SK-N-DZ (cell line): ENCODE data around the gene FCGR3A. TPM values are rescaled to one million over a fixed set of nuclear protein-coding genes. Genes with fewer than 3 reads are reported as not detected.
"Not testable (repeated sequence)": the region's sequence is repeated elsewhere in the genome, so short reads cannot be mapped to it uniquely, and the experiment has no call there.

Experiments used
- DNase-seq: peaks from one replicate; pipeline ENCODE4 v3.0.0-alpha.2; 2015; ENCODE audit warnings: low spot score
- polyA plus RNA-seq, 2 experiments: library from polyadenylated mRNA; depleted of rRNA; stranded (reverse); fragments of >200 nt; gene quantifications; 2 replicates each; pipeline ENCODE4 v1.2.3, GENCODE V29; 2014

Gene FCGR3A
- polyA plus RNA-seq (2014; cell fraction: cytosol; rRNA removed): not detected in 2 replicates
- not detected in 2 replicates for polyA plus RNA-seq (2014; cell fraction: nucleus; rRNA removed)

GRCh38 chr1:161549652-161550051, at the start of gene FCGR3A:
FCGR3A (minus strand) TSS chr1:161549818; CDS start chr1:161549736, 82 bp downstream.
- no peak for DNase-seq

GRCh38 chr1:161597077-161597476, 47.5 kb upstream of the FCGR3A start:
- not testable (repeated sequence) for DNase-seq

GRCh38 chr1:161595583-161595982, 46.0 kb upstream of the FCGR3A start:
- not testable (repeated sequence) for DNase-seq

- not testable (repeated sequence) for DNase-seq
Measured at GRCh38 chr1:161595173-161595572, 45.6 kb upstream of the FCGR3A start.

- not testable (repeated sequence) for DNase-seq
Measured at GRCh38 chr1:161594269-161594984, 44.8 kb upstream of the FCGR3A start.

GRCh38 chr1:161593092-161593755, 43.6 kb upstream of the FCGR3A start:
- not testable (repeated sequence) for DNase-seq

GRCh38 chr1:161592586-161592985, 43.0 kb upstream of the FCGR3A start:
- DNase-seq: not testable (repeated sequence)

- DNase-seq: not testable (repeated sequence)
Measured at GRCh38 chr1:161589920-161590319, 40.3 kb upstream of the FCGR3A start.

GRCh38 chr1:161589365-161589764, 39.7 kb upstream of the FCGR3A start:
- DNase-seq: not testable (repeated sequence)

GRCh38 chr1:161588596-161588995, 39.0 kb upstream of the FCGR3A start:
- not testable (repeated sequence) for DNase-seq

GRCh38 chr1:161582882-161583281, 33.3 kb upstream of the FCGR3A start:
- DNase-seq: not testable (repeated sequence)

- not testable (repeated sequence) for DNase-seq
Measured at GRCh38 chr1:161580879-161581537, 31.4 kb upstream of the FCGR3A start.

GRCh38 chr1:161579856-161580507, 30.4 kb upstream of the FCGR3A start:
- not testable (repeated sequence) for DNase-seq

- not testable (repeated sequence) for DNase-seq
Measured at GRCh38 chr1:161576676-161577075, 27.1 kb upstream of the FCGR3A start.

- DNase-seq: not testable (repeated sequence)
Measured at GRCh38 chr1:161571703-161572102, 22.1 kb upstream of the FCGR3A start.

GRCh38 chr1:161566602-161566960, 17.0 kb upstream of the FCGR3A start:
- DNase-seq: not testable (repeated sequence)

- not testable (repeated sequence) for DNase-seq
Measured at GRCh38 chr1:161563522-161563921, 13.9 kb upstream of the FCGR3A start.

GRCh38 chr1:161562441-161562840, 12.8 kb upstream of the FCGR3A start:
- not testable (repeated sequence) for DNase-seq

- DNase-seq: not testable (repeated sequence)
Measured at GRCh38 chr1:161560960-161561715, 11.5 kb upstream of the FCGR3A start.

- not testable (repeated sequence) for DNase-seq
Measured at GRCh38 chr1:161557506-161558450, 8.2 kb upstream of the FCGR3A start.
